Lower leg skin (tissue), 3 donors: ENCODE measurements around the gene ECM1.

Source experiments
- POLR2A ChIP-seq, 2 donors: fragments of 450-650 bp; IDR thresholded peaks; one replicate each; pipeline ENCODE4 v1.6.1; 2016 to 2017; ENCODE audit warnings: antibody characterized with exemption in 2 of 2, mild to moderate bottlenecking in 1 of 2, moderate library complexity in 1 of 2
- TF ChIP-seq, protein P1 (sequence below), 3 donors: fragments of 450-650 bp; IDR thresholded peaks; one replicate each; pipeline ENCODE4 v1.5.1; 2016; ENCODE audit warnings: antibody characterized with exemption in 3 of 3, mild to moderate bottlenecking in 3 of 3, moderate library complexity in 2 of 3

DNA sequence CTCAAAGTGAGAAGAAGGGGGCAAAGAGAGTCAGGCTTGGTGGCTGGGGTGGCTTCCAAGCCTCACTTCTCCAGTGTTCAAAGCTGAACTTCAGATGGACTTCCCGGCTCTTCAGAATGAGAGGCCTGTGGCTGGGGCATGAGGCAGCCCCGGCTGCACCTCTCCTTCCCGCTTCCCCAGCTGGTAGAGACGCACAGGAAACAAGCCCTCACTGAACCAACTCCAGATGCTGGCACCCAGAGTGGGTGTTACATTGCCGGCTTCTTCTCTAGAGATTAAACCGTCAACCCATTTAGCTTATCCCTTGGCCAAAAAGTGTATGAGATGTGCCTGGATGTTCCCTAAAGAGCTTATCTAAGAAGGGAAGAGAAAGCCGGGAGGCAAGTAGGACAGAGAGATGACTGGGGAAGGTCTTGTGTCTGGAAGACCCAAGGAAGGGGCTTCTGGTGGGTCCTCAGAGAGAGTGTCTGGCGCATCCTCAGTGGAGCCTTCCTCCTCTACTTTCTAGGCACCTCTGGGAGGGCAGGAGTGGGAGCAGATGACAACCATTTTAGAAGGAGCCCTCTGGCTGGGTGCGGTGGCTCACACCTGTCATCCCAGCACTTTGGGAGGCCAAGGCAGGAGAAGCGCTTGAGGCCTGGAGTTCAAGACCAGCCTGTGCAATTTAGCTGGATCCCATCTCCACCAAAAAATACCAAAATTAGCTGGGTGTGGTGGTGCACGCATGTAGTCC, 43.3 kb downstream of the ECM1 start:
- TF ChIP-seq POLR2A (IDR thresholded peaks at IDR 0.05): no peak
- TF ChIP-seq, protein P1, sequence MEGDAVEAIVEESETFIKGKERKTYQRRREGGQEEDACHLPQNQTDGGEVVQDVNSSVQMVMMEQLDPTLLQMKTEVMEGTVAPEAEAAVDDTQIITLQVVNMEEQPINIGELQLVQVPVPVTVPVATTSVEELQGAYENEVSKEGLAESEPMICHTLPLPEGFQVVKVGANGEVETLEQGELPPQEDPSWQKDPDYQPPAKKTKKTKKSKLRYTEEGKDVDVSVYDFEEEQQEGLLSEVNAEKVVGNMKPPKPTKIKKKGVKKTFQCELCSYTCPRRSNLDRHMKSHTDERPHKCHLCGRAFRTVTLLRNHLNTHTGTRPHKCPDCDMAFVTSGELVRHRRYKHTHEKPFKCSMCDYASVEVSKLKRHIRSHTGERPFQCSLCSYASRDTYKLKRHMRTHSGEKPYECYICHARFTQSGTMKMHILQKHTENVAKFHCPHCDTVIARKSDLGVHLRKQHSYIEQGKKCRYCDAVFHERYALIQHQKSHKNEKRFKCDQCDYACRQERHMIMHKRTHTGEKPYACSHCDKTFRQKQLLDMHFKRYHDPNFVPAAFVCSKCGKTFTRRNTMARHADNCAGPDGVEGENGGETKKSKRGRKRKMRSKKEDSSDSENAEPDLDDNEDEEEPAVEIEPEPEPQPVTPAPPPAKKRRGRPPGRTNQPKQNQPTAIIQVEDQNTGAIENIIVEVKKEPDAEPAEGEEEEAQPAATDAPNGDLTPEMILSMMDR (IDR thresholded peaks at IDR 0.05): no peak
